ENCODE data around the gene IL4R.

Gene IL4R

GRCh38 chr16:27351989-27352388 lies 38.2 kb downstream of the IL4R start:
- H3K27ac ChIP-seq: no peak overlapping the region
- TF ChIP-seq ZFX (IDR thresholded peaks at IDR 0.05): no peak
- TF ChIP-seq CTCF (conservative IDR thresholded peaks at IDR 0.05): no peak

GRCh38 chr16:27353853-27354252 lies 40.1 kb downstream of the IL4R start:
- TF ChIP-seq CTCF (conservative IDR thresholded peaks at IDR 0.05) (no peak), ZFX (IDR thresholded peaks at IDR 0.05) (no peak)
- no peak overlapping the region for H3K27ac ChIP-seq

GRCh38 chr16:27355610-27356009 lies 41.8 kb downstream of the IL4R start:
- H3K27ac ChIP-seq: no peak overlapping the region

GRCh38 chr16:27356794-27357193 lies 43.0 kb downstream of the IL4R start:
- TF ChIP-seq ZFX (IDR thresholded peaks at IDR 0.05) (no peak), CTCF (conservative IDR thresholded peaks at IDR 0.05) (no peak)
- no peak overlapping the region for H3K27ac ChIP-seq

More at GRCh38 chr16:27355610-27356009, 41.8 kb downstream of the IL4R start:
- TF ChIP-seq ZFX (IDR thresholded peaks at IDR 0.05) (no peak), CTCF (conservative IDR thresholded peaks at IDR 0.05) (peak; percentile 32)

GRCh38 chr16:27359051-27359450 lies 45.3 kb downstream of the IL4R start:
- no peak overlapping the region for H3K27ac ChIP-seq
- TF ChIP-seq ZFX (IDR thresholded peaks at IDR 0.05) (no peak), CTCF (conservative IDR thresholded peaks at IDR 0.05) (no peak)

GRCh38 chr16:27359615-27360014 lies 45.8 kb downstream of the IL4R start:
- no peak for TF ChIP-seq ZFX (IDR thresholded peaks at IDR 0.05)
- no peak for TF ChIP-seq CTCF (conservative IDR thresholded peaks at IDR 0.05)
- H3K27ac ChIP-seq: no peak overlapping the region

GRCh38 chr16:27361987-27362386 lies 48.2 kb downstream of the IL4R start:
- H3K27ac ChIP-seq: no peak overlapping the region
- TF ChIP-seq ZFX (IDR thresholded peaks at IDR 0.05) (no peak), CTCF (conservative IDR thresholded peaks at IDR 0.05) (no peak)

Measured in C4-2B (cell line).